Neural cell (in vitro differentiated cells): ENCODE data around the gene GNAL. TPM values are rescaled to one million over a fixed set of nuclear protein-coding genes. Genes with fewer than 3 reads are reported as not detected.

Source experiments
- H2AFZ ChIP-seq: fragments of 200-600, 300-800 bp; sonication (generic), shearing (Covaris generic); 2 replicates; pipeline ENCODE4 v1.6.0; 2014; ENCODE audit warnings: low read depth, mild to moderate bottlenecking, antibody characterized with exemption, low read length, moderate library complexity
- H3F3A ChIP-seq: fragments of 200-600 bp; shearing (Covaris generic); 2 replicates; pipeline ENCODE4 v1.6.1; 2016; ENCODE audit warnings: mild to moderate bottlenecking, moderate library complexity, mixed read lengths, antibody characterized with exemption, low read length; ENCODE audit not compliant: insufficient read depth, poor library complexity, severe bottlenecking
- H3K27ac ChIP-seq: fragments of 200-600, 300-800 bp; sonication (generic), shearing (Covaris generic); 2 replicates; pipeline ENCODE4 v1.5.1; 2014; ENCODE audit warnings: mild to moderate bottlenecking, low read length, moderate library complexity
- H3K27me3 ChIP-seq: fragments of 300-800, 200-600 bp; sonication (generic), shearing (Covaris generic); 2 replicates; pipeline ENCODE4 v1.6.0; 2014; ENCODE audit warnings: mild to moderate bottlenecking, low read depth, low read length, moderate library complexity; ENCODE audit not compliant: insufficient read depth
- H3K36me3 ChIP-seq: fragments of 300-800, 200-600 bp; sonication (generic), shearing (Covaris generic); 2 replicates; pipeline ENCODE4 v1.5.1; 2014; ENCODE audit warnings: mild to moderate bottlenecking, antibody characterized with exemption, low read length, moderate library complexity; ENCODE audit not compliant: insufficient read depth
- H3K4me2 ChIP-seq: fragments of 300-800, 200-600 bp; sonication (generic), shearing (Covaris generic); 2 replicates; pipeline ENCODE4 v1.6.0; 2014; ENCODE audit warnings: mild to moderate bottlenecking, low read length
- H3K4me3 ChIP-seq: fragments of 300-800, 200-600 bp; sonication (generic), shearing (Covaris generic); 2 replicates; pipeline ENCODE4 v1.5.1; 2014; ENCODE audit warnings: mild to moderate bottlenecking, low read length, moderate library complexity
- H3K79me2 ChIP-seq: fragments of 200-600 bp; shearing (Covaris generic); replicated peaks from 2 replicates; pipeline ENCODE4 v1.6.0; 2014; ENCODE audit warnings: mild to moderate bottlenecking, low read length, moderate library complexity; ENCODE audit not compliant: insufficient read depth
- H3K9ac ChIP-seq: fragments of 300-800, 200-600 bp; sonication (generic), shearing (Covaris generic); 2 replicates; pipeline ENCODE4 v1.6.1; 2016; ENCODE audit warnings: mild to moderate bottlenecking, low read length, mixed read lengths
- H3K9me2 ChIP-seq: fragments of 200-600 bp; shearing (Covaris generic); 2 replicates; pipeline ENCODE4 v1.6.1; 2016; ENCODE audit warnings: mild to moderate bottlenecking, low read length, mixed read lengths; ENCODE audit not compliant: insufficient read depth
- H3K9me3 ChIP-seq: fragments of 200-600, 300-800 bp; sonication (generic), shearing (Covaris generic); 2 replicates; pipeline ENCODE4 v1.6.1; 2016; ENCODE audit warnings: mild to moderate bottlenecking, mixed run types, low read length, moderate library complexity, mixed read lengths
- H4K20me1 ChIP-seq: fragments of 200-600 bp; shearing (Covaris generic); 2 replicates; pipeline ENCODE4 v1.6.1; 2016; ENCODE audit warnings: mild to moderate bottlenecking, mixed run types; ENCODE audit not compliant: insufficient read depth
- CTCF ChIP-seq: fragments of 450-650 bp; IDR thresholded peaks from 2 replicates; pipeline ENCODE4 v1.5.1; 2014; ENCODE audit warnings: antibody characterized with exemption, mild to moderate bottlenecking, moderate library complexity; ENCODE audit not compliant: poor library complexity, severe bottlenecking
- EP300 ChIP-seq: fragments of 450-650 bp; conservative IDR thresholded peaks from 2 replicates; pipeline ENCODE4 v1.6.1; 2014; ENCODE audit warnings: antibody characterized with exemption, mild to moderate bottlenecking, moderate library complexity; ENCODE audit not compliant: poor library complexity, severe bottlenecking
- EZH2 ChIP-seq: fragments of 200-600, 300-800 bp; shearing (Covaris generic), sonication (generic); IDR thresholded peaks from 2 replicates; pipeline ENCODE4 v1.6.1; 2014; ENCODE audit warnings: antibody characterized with exemption, low read length, borderline replicate concordance, mild to moderate bottlenecking; ENCODE audit not compliant: insufficient read depth, poor library complexity, severe bottlenecking
- MXI1 ChIP-seq: fragments of 450-650 bp; conservative IDR thresholded peaks from 2 replicates; pipeline ENCODE4 v1.6.1; 2014; ENCODE audit warnings: antibody characterized with exemption, mild to moderate bottlenecking; ENCODE audit not compliant: poor library complexity, severe bottlenecking
- POLR2AphosphoS5 ChIP-seq: IDR thresholded peaks from 2 replicates; pipeline ENCODE4 v1.6.1; 2012
- RAD21 ChIP-seq: fragments of 450-650 bp; conservative IDR thresholded peaks from 2 replicates; pipeline ENCODE4 v1.6.1; 2014; ENCODE audit warnings: antibody characterized with exemption, mild to moderate bottlenecking, moderate library complexity
- SMC3 ChIP-seq: fragments of 450-650 bp; conservative IDR thresholded peaks from 2 replicates; pipeline ENCODE4 v1.6.1; 2014; ENCODE audit warnings: antibody characterized with exemption, mild to moderate bottlenecking, moderate library complexity; ENCODE audit not compliant: poor library complexity
- polyA plus RNA-seq: library from polyadenylated mRNA; depleted of rRNA; stranded (reverse); fragments of >200 nt; gene quantifications from 2 replicates; pipeline ENCODE4 v1.2.3, GENCODE V29; 2014
- TF ChIP-seq, protein P1 (sequence below): IDR thresholded peaks from 2 replicates; pipeline ENCODE4 v1.6.1; 2012; ENCODE audit warnings: borderline replicate concordance

The GNAL gene
- polyA plus RNA-seq, 1 donor from 2014 or later = 16.7 TPM

DNA sequence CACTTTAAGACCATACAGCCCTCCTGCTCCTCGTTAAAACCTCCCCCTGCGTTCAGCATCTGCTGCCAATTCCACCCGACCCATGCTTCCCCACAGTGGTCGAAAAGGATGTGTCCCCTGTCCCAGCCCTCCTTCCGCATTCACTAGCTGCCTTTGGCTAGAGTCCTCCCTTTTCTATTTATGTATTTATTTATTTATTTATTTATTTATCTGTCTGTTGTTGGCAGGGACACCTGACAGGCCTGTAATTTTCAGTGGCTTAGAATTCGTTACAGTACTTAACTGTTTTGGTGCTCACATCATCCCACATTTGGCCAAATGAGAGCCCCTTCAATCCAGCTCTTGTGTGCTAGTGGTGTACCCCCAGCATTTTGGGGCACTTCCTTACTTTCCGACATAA lies 50.8 kb downstream of the GNAL start:
- H3K36me3 ChIP-seq = no peaks in the 10 kb centered on the region
- H3K9ac ChIP-seq = no peak overlapping the region
- H3F3A ChIP-seq = no peaks in the 10 kb centered on the region
- no peak overlapping the region for H3K4me3 ChIP-seq
- H2AFZ ChIP-seq = no peak overlapping the region
- no peaks in the 10 kb centered on the region for H3K27me3 ChIP-seq
- H3K9me2 ChIP-seq = no peaks in the 10 kb centered on the region
- no peaks in the 10 kb centered on the region for H3K79me2 ChIP-seq
- no peak overlapping the region for H3K4me2 ChIP-seq
- TF ChIP-seq EZH2 (no peak), SMC3 (no peak), RAD21 (no peak), EP300 (no peak)
- no peaks in the 10 kb centered on the region for H3K9me3 ChIP-seq
- no peak overlapping the region for H3K27ac ChIP-seq
- H4K20me1 ChIP-seq = no peaks in the 10 kb centered on the region

- Histone ChIP-seq H2AFZ (no peak overlapping the region), H3K9me2 (no peaks in the 10 kb centered on the region), H3K4me3 (no peak overlapping the region), H3F3A (no peaks in the 10 kb centered on the region), H3K9ac (no peak overlapping the region), H3K27ac (no peak overlapping the region), H3K4me2 (no peak overlapping the region), H3K27me3 (no peaks in the 10 kb centered on the region), H4K20me1 (no peaks in the 10 kb centered on the region), H3K36me3 (no peaks in the 10 kb centered on the region), H3K9me3 (no peaks in the 10 kb centered on the region), H3K79me2 (no peaks in the 10 kb centered on the region)
- no peak for TF ChIP-seq EP300
- TF ChIP-seq MXI1 = no peak
- TF ChIP-seq POLR2AphosphoS5 = no peak
- TF ChIP-seq SMC3 = no peak
- TF ChIP-seq EZH2 = no peak
- TF ChIP-seq, protein P1, sequence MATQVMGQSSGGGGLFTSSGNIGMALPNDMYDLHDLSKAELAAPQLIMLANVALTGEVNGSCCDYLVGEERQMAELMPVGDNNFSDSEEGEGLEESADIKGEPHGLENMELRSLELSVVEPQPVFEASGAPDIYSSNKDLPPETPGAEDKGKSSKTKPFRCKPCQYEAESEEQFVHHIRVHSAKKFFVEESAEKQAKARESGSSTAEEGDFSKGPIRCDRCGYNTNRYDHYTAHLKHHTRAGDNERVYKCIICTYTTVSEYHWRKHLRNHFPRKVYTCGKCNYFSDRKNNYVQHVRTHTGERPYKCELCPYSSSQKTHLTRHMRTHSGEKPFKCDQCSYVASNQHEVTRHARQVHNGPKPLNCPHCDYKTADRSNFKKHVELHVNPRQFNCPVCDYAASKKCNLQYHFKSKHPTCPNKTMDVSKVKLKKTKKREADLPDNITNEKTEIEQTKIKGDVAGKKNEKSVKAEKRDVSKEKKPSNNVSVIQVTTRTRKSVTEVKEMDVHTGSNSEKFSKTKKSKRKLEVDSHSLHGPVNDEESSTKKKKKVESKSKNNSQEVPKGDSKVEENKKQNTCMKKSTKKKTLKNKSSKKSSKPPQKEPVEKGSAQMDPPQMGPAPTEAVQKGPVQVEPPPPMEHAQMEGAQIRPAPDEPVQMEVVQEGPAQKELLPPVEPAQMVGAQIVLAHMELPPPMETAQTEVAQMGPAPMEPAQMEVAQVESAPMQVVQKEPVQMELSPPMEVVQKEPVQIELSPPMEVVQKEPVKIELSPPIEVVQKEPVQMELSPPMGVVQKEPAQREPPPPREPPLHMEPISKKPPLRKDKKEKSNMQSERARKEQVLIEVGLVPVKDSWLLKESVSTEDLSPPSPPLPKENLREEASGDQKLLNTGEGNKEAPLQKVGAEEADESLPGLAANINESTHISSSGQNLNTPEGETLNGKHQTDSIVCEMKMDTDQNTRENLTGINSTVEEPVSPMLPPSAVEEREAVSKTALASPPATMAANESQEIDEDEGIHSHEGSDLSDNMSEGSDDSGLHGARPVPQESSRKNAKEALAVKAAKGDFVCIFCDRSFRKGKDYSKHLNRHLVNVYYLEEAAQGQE = no peak
- no peak for TF ChIP-seq CTCF
These were observed 51.4 kb downstream of the GNAL start for GRCh38 chr18:11740461-11740860.

DNA sequence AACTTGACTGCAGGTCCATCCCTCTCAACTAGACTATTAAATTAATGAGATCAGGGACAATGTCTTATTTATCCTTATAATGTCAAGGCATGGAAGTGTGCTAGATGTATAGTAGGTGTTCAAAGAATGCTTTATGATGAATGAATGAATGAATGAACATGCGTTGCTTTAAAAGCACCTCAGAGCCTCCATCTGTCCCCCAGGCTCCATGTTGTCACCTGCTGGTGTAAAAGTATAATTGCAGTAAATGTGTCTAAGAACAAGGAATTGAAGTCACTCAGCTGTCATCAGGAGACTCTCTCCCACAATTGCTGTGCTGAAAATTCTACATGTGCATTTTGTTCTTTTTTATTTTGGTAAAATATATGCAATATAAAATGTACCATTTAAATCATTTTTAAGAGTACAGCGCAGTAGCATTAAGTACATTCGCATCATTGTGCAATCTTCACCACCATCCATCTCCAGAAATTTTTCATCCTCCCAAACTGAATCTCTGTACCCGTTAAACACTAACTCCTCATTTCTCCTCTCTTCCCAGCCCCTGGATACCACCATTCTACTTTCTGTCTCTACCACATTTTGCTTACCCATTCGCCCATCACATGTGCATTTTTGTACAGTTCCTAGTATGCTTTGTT lies 52.6 kb downstream of the GNAL start:
- H3K4me2 ChIP-seq = no peak overlapping the region
- no peaks in the 10 kb centered on the region for H3K9me3 ChIP-seq
- no peak overlapping the region for H3K4me3 ChIP-seq
- no peak overlapping the region for H3K9ac ChIP-seq
- H3K27ac ChIP-seq = no peak overlapping the region
- H3F3A ChIP-seq = no peaks in the 10 kb centered on the region
- H2AFZ ChIP-seq = no peak overlapping the region
- H4K20me1 ChIP-seq = no peaks in the 10 kb centered on the region
- no peaks in the 10 kb centered on the region for H3K79me2 ChIP-seq
- no peaks in the 10 kb centered on the region for H3K36me3 ChIP-seq
- H3K9me2 ChIP-seq = no peaks in the 10 kb centered on the region
- H3K27me3 ChIP-seq = no peaks in the 10 kb centered on the region
- TF ChIP-seq SMC3 (no peak), RAD21 (peak; percentile 42), POLR2AphosphoS5 (no peak), CTCF (peak; percentile 62), MXI1 (no peak)
